SU-DHL-6 (cell line): ENCODE measurements around the gene SNX9.

Source experiments
- H2AFZ ChIP-seq: fragments of 200-600 bp; sonication (generic); 2 replicates; pipeline ENCODE4 v1.6.1; 2014; ENCODE audit warnings: low read depth, mild to moderate bottlenecking, moderate library complexity, mixed read lengths, antibody characterized with exemption, low read length; ENCODE audit not compliant: severe bottlenecking
- H3F3A ChIP-seq: fragments of 200-600 bp; shearing (Covaris generic); 2 replicates; pipeline ENCODE4 v1.6.0; 2016; ENCODE audit warnings: antibody characterized with exemption, mild to moderate bottlenecking; ENCODE audit not compliant: insufficient read depth
- H3K27ac ChIP-seq: fragments of 200-600 bp; sonication (generic); 2 replicates; pipeline ENCODE4 v1.5.1; 2016; ENCODE audit warnings: low read depth, mild to moderate bottlenecking, low read length, moderate library complexity, mixed read lengths
- H3K27me3 ChIP-seq: fragments of 200-600 bp; sonication (generic), shearing (Covaris generic); 2 replicates; pipeline ENCODE4 v1.6.0; 2014; ENCODE audit warnings: mild to moderate bottlenecking, low read length
- H3K36me3 ChIP-seq: fragments of 200-600 bp; sonication (generic); 2 replicates; pipeline ENCODE4 v1.6.1; 2014; ENCODE audit warnings: mild to moderate bottlenecking, low read length, mixed read lengths
- H3K4me2 ChIP-seq: fragments of 300-600, 200-600 bp; shearing (Covaris generic), sonication (generic); 2 replicates; pipeline ENCODE4 v1.6.0; 2014; ENCODE audit warnings: low read length, low read depth, mild to moderate bottlenecking; ENCODE audit not compliant: poor library complexity, severe bottlenecking
- H3K4me3 ChIP-seq: fragments of 200-600 bp; sonication (generic); 2 replicates; pipeline ENCODE4 v1.5.1; 2014; ENCODE audit warnings: antibody characterized with exemption, low read length, mild to moderate bottlenecking, mixed read lengths; ENCODE audit not compliant: insufficient read depth, poor library complexity, severe bottlenecking
- H3K79me2 ChIP-seq: fragments of 200-600 bp; sonication (generic); 2 replicates; pipeline ENCODE4 v1.6.1; 2014; ENCODE audit warnings: mild to moderate bottlenecking, low read length, moderate library complexity; ENCODE audit not compliant: insufficient read depth
- H3K9ac ChIP-seq: fragments of 200-600 bp; sonication (generic); 2 replicates; pipeline ENCODE4 v1.7.0; 2014; ENCODE audit warnings: mild to moderate bottlenecking, low read length
- H3K9me2 ChIP-seq: fragments of 200-600 bp; sonication (generic); replicated peaks from 2 replicates; pipeline ENCODE4 v1.6.1; 2014; ENCODE audit warnings: low read length; ENCODE audit not compliant: insufficient read depth
- H3K9me3 ChIP-seq: fragments of 200-600 bp; sonication (generic); 2 replicates; pipeline ENCODE4 v1.6.1; 2014; ENCODE audit warnings: low read length, mixed read lengths; ENCODE audit not compliant: insufficient read depth
- H4K20me1 ChIP-seq: fragments of 200-600 bp; sonication (generic); 2 replicates; pipeline ENCODE4 v1.6.1; 2014; ENCODE audit warnings: low read depth, mild to moderate bottlenecking, antibody characterized with exemption, low read length, moderate library complexity, mixed read lengths
- CTCF ChIP-seq: fragments of 200-600 bp; sonication (generic); IDR thresholded peaks from one replicate; pipeline ENCODE4 v1.5.1; 2017; ENCODE audit warnings: antibody characterized with exemption, mild to moderate bottlenecking, low read length, moderate library complexity; ENCODE audit not compliant: insufficient read depth, poor library complexity, severe bottlenecking
- EZH2phosphoT487 ChIP-seq: fragments of 200-600 bp; sonication (generic), shearing (Covaris generic); conservative IDR thresholded peaks from 2 replicates; pipeline ENCODE4 v1.6.1; 2018; ENCODE audit warnings: mild to moderate bottlenecking, antibody characterized with exemption, low read length, moderate library complexity, mixed read lengths

SNX9 gene

DNA sequence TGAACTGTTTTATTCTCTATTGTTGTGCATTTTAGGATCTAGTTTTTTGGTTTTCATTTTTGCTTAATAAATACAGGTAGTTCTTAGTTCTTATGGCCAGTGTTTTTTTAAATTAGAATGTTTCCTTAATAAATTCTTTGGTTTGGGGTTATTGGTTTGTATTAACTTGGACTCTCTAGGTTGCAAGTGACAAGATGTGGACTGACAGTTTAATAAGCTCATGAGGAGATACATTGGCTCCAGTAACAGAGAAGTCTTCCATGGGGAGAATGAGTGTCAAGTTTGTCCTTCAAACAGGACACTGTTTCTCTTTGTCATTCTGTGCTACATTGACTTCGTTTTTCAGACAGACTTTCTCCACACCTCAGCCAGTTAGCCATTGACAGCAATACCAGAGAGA is 39.7 kb downstream of the SNX9 start:
- Histone ChIP-seq H3K4me2 (no peak overlapping the region), H3K27me3 (no peaks in the 10 kb centered on the region), H3K27ac (no peak overlapping the region), H4K20me1 (no peaks in the 10 kb centered on the region), H3K9me3 (no peaks in the 10 kb centered on the region), H3F3A (no peaks in the 10 kb centered on the region), H3K9me2 (no peaks in the 10 kb centered on the region), H3K79me2 (no peaks in the 10 kb centered on the region), H3K9ac (no peak overlapping the region), H3K4me3 (no peak overlapping the region), H3K36me3 (no peaks in the 10 kb centered on the region), H2AFZ (no peak overlapping the region)
- TF ChIP-seq EZH2phosphoT487 (no peak), CTCF (no peak)

GRCh38 chr6:157864185-157864761 is 41.2 kb downstream of the SNX9 start:
- Histone ChIP-seq H3K9me3 (no peaks in the 10 kb centered on the region), H3K9me2 (no peaks in the 10 kb centered on the region), H2AFZ (no peak overlapping the region), H3K9ac (no peak overlapping the region), H3K27me3 (no peaks in the 10 kb centered on the region), H4K20me1 (no peaks in the 10 kb centered on the region), H3K79me2 (no peaks in the 10 kb centered on the region), H3K4me3 (no peak overlapping the region), H3K27ac (no peak overlapping the region), H3K4me2 (no peak overlapping the region), H3K36me3 (no peaks in the 10 kb centered on the region), H3F3A (no peaks in the 10 kb centered on the region)
- TF ChIP-seq EZH2phosphoT487 (no peak), CTCF (no peak)

GRCh38 chr6:157865249-157865648 is 42.2 kb downstream of the SNX9 start:
- H3K27me3 ChIP-seq = no peaks in the 10 kb centered on the region
- no peaks in the 10 kb centered on the region for H3K79me2 ChIP-seq
- H3K4me3 ChIP-seq = no peak overlapping the region
- H3K36me3 ChIP-seq = no peaks in the 10 kb centered on the region
- no peak overlapping the region for H3K27ac ChIP-seq
- H4K20me1 ChIP-seq = no peaks in the 10 kb centered on the region
- no peak overlapping the region for H3K9ac ChIP-seq
- no peak overlapping the region for H3K4me2 ChIP-seq
- TF ChIP-seq EZH2phosphoT487 = no peak
- TF ChIP-seq CTCF = no peak
- H2AFZ ChIP-seq = no peak overlapping the region
- H3K9me2 ChIP-seq = no peaks in the 10 kb centered on the region
- no peaks in the 10 kb centered on the region for H3F3A ChIP-seq
- no peaks in the 10 kb centered on the region for H3K9me3 ChIP-seq
